Kidney tubule cell (primary cell): Measurements from ENCODE around the gene POLR3H.

Experiments
- DNase-seq: peaks from one replicate; pipeline ENCODE4 v3.0.0-alpha.2; 2018; ENCODE audit warnings: low spot score

Gene POLR3H

DNA sequence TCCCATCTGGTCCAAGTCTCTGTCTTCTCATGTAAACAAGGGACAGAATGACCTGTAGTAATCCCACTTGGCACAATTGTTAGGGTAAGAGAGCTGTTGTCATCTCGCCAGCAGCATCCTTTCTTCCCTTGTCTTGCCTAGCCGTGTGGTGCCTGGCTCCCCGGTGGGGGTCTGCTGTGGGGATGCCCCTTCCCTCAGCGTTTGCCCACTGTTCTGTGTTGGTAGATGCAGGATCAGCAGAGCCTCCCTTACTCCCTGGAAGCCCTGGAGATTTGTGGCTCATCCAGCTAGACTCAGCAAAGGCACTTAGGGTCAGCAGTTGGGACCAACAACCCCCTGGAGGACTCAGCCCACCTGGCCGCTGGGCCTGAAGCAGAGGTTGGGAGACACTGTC, 62.3 kb downstream of the POLR3H start:
- DNase-seq = no peak

DNA sequence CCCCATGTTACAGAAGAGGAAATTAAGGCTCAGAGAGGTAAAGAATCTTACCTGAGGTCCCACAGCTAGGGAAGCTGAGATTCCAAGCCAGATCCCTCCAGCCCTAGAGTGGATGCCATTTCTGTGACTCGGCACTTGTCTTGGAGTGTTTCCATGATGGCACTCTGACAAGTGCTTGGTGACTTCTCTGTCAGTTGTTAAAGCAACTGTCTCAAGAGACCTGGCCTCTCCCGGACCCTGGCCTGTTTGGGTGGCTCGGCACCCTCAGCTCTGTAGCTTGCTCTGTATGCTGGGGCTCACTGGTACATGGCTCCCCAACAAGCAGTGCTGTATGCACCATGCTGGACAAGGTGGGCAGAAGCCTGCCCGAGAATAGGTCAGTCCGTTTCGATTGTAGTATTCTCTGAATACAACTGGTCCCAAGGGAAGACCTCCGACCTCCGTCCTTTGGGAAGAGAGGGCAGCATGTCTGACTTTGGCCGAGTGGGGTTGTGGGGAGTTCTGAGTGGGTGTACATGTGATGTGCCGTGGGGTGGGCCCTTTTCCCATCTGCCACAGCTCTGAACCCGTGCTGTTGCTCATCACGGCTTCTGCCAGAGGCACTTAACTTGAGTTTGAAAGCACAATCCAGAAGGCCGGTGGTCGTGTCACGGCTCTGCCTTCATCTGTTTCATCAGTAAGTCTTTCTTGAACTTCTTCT, 63.0 kb downstream of the POLR3H start:
- peak; percentile 42 for DNase-seq

DNA sequence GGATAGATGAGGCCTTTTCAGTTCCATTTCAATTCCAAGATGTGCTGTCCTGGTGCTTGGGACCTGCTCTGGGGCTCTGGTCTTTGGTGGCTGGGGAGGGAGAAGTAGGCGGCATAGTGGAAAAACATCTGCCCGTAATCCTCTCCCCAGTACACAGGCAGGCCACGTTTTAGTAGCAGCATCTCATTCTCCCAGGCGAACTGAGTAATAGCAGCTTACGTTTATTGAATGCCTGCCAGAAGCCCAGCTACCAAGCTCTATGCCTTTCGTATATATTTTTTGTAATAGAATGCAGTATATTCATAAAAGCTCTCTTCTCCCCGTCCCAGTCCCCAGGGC, 63.9 kb downstream of the POLR3H start:
- no peak for DNase-seq

GRCh38 chr22:41479671-41480396, 64.4 kb downstream of the POLR3H start:
- peak; percentile 33 for DNase-seq

- DNase-seq = peak; percentile 38
Measured at GRCh38 chr22:41478891-41479521, 65.3 kb downstream of the POLR3H start.

DNA sequence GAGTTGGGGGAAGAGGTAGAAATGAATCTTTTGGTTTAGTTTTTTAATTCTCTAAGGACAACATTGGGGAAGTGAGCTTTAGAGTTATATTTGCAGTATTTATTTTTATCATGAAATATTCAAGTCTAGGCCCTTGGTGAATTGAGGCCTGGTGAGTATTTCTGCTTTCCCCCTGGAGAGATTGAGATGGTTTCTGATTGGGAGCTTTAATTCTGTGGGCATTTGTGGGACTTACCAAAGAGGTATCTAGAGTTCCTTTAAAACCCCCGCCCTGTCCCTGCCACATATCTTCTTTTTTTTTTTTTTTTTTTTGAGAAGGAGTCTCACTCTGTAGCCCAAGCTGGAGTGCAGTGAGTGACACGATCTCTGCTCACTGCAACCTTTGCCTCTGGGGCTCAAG, 65.8 kb downstream of the POLR3H start:
- no peak for DNase-seq
